ENCODE data around the gene OPCML.

OPCML gene

DNA sequence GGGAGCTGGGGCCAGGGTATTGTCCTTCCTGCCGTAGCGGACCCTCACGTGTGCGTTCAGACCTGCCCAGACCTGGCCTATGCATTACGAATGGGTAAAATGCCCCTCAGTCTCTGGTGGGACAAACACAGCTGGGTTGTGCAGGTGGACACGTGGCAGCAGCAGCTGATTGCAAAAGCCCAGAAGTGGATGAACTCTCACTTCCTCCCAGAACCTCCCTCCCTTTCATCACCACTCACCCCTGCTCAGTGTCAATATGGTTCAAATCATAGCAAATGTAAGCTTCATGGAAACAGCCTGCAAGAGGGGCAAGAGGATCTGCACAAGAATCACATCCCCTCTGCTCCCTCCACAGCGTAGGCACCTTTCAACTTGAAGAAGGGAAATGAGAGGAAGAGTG lies 352.1 kb downstream of the OPCML start:
- no peak for DNase-seq (ENCODE audit: low read depth in 2 of 2)

DNA sequence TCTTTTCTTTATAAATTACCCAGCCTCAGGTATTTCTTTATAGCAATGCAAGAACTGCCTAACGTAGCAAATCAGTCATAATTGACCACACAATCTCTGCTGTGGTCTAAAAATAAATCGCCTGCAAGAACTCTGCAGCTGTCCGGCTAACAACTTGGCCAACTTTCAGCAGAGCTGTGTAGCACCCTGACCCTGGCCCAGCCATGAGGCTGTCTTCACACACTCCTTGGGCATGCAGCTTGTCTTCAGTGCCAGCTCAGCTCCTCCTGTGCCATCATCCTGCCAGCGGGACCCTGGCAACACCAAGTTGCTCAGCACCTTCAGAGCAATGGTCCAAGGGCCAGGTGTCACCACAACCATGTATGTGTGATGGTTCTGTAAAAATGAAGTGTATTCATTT lies 355.6 kb downstream of the OPCML start:
- DNase-seq (ENCODE audit: low read depth in 2 of 2) = no peak

DNA sequence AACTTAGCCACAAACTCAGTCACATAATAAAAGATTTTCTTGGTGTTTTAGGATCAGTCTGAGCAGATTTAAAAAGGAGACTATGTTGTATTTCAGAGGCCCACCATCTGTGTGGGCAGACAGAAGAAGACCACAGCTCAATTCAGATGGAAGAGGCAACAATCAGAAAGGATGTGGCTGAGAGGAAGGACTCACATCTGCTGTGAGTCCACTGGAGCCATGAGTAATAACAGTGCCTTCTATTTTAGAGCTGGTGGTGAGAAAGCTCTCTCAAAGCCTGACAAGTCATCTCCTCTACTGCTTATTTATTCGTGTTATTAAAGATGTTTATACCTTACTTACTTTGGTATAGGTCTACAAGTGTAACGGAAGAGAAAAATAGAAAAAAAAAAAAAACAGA lies 357.2 kb downstream of the OPCML start:
- no peak for DNase-seq (ENCODE audit: low read depth in 2 of 2)

DNA sequence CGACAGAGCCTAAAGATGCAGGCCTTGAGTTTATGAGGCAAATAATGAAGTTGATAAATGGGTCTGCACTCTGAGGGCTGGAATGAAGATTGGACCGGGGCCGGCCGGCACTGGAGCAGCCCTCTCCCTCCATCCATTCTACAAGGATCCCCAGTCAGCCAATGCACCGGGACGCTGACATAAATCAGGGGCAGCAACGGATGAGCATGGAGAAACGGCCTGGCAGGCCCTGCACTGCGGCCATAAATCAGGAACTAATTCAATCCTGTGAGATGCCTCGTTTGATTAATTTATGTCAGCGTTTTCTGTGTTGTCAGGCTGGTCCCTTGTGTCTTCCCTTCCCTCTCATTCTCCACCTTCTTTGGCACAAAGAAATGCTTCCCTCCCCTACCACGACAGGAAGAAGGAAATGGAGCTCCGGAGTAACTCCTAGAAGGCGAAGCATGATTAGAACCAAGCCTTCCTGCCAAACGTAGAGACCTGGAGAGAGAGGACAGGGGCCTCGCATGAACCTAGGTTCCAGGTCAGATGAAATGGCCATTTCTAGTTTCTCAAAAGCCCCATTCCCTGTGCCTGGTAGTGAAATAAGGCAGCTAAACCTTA lies 358.4 kb downstream of the OPCML start:
- no peak for DNase-seq (ENCODE audit: low read depth in 2 of 2)

DNA sequence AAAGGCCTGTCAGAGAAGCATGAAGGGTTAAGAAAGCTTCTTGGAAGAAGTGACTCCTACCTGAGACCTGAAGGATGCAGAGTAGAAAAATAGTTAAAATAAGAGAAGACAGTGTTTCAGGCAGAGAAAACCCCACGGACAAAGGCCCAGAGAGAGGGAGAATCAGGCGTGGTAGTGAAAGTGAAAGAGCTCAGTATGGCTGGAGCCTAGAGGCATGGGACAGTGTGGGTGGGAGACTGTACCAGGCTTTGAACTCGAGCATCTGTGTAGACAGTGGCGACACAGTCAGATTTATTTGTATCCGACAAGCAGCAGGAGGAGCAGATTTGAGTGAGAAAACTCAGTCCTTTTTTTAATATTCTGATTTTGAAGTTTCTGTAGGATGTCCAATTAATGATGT lies 360.0 kb downstream of the OPCML start:
- no peak for DNase-seq (ENCODE audit: low read depth in 2 of 2)

DNA sequence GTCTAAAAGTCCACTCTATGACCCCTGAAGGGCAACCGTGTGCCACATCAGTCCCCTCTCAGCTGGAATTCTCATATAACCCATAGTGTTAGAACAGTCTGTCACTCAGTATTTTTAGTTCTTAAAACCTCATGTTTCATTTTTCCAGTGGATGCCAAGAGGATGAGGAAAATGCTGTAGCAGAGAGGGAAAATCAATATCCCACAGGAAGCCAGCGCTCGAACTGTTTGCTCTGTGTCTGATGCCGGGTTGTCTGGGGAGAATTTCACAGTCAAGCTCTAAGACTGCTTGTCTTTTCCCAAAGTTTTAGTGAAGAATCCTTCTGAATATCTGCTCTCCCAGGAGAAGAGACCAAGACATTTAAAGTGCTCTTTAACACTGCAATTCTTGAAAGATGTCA lies 360.9 kb downstream of the OPCML start:
- DNase-seq (ENCODE audit: low read depth in 2 of 2) = no peak

DNA sequence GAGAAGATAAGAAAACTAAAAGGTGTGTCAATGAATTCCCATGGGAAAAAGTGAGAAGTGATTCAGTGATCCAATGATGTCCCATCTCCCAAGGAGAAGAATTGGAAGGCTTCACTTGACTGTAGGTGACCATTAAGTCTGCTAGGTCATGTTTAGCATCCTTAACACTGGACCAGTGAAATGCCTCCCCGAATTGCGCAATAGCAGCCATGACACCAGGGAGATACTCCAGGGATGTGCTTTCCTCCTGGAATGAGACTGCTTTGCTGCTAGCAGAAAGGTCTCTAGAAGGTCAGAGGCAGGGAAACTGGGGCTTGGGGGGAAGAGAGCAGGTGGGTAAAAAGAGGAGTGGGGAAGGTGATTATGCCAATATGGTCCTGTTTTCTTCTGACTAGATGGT lies 364.3 kb downstream of the OPCML start:
- DNase-seq (ENCODE audit: low read depth in 2 of 2) = no peak

DNA sequence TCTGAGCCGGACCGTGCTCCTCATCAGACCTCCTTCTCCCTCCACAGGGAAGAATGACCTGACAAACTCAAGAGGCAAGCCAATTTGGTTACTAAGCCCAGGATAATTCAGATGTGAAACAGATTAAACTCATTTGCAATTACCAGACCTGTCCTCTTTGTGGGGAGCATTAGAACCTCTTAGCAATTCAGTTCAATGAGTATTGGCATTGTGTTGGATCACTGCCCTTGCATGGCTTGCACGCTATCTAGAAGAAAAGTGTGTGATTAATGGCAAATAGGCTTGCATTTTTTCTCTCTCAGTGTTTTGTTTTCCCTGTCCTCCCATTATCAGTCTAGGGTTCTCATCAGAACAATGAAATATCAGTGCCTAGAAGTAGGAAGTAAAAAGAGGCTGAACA lies 365.6 kb downstream of the OPCML start:
- DNase-seq (ENCODE audit: low read depth in 2 of 2) = no peak

DNA sequence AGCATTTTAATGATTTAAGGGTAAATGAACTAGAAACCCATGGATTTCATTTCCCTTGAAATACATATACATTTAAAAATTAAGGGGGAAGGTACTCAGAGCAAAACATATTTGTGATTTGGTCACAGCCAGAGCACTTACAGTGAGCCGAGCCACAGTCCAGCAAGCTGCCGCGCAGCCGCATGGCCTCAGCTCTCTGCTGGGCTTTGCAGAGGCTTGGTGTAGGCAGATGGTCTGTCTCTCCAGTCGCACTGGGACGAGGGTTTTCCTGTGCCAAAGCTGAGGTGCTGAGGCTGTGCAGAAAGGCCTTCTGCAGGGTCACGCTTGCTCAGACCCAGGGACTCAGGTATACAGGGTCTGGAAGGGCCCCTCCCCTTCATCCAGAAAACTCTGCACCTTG lies 367.3 kb downstream of the OPCML start:
- no peak for DNase-seq (ENCODE audit: low read depth in 2 of 2)

DNA sequence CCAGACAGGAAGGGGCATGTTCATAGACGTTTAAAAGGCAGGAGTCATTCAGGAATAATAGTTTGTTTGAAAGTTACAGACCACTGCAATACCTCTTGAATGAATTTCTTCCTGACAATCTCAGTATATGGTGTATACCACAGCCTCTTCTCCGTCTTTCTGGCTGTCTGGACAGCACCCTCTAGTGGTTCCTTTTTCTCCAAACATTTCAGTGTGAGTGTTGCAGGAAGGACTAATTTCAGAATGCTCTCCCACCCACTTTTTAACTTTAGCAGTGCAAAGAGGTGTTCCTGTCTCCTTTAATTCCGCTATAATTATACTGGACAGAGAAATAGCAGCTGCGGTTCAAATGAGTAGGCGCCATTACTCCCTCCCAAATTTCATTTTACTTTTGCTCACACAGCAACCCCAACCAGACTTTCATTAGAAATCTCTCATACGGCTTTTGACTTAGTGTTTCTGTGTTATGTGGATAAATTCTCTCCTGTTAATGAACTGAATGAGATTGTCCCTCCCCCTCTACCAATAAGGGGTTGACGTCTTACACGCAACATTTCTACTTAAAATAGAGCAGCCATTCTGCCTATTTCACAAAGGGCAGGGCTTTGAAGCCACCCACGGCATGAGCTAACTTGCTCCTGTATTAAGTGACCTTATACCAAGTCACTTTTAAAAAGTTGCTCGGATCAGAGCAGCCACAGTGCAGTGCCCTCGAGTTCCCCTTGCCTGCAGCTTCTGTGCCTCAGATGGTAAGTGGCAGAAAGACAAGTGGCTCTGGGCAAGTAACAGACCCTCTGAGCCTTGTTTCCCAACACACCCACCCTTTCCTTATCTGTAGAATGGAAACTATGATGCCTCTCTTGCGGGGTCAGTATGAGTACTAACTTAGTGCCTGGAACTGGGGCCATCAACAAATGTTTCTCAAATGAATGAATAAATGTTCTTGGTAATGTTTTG lies 368.6 kb downstream of the OPCML start:
- no peak for DNase-seq (ENCODE audit: low read depth in 2 of 2)

DNA sequence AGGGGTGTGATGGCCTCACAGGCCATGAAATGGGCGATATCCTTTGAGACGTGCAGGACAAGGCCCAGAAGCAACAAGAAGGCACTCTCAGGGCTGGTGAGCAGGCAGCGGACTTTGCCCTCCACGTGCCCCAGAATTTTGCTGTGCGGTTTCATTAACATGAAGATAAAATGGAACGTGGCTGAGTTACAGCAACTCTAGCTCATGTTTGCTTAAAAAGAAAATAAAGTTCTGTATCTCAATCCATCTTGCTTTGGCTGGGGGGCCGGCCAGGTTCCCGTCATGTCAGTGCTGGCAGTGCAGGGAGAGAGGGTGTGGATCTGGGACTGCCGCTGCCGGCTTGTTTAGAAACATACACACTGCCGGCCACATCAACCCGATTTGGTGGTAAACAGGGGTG lies 370.1 kb downstream of the OPCML start:
- no peak for DNase-seq (ENCODE audit: low read depth in 2 of 2)

DNA sequence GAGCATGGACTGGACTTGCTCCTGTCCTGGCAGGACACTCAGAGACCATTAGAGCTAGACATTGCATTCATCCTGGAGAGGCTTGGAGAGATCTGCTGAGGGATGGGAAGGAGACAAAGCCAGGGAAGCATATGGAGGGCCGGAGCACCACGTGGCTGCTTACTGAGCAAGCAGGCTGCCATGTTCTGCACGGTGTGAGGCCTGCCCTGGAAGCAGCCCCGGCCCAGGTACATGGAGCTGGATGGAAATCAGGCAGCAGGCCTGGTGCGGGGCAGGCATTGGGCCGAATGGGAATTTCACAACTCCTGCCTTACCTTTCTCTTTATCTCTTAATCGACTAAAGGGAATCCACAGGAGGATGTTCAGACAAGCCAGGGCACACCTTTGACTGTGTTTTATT lies 371.5 kb downstream of the OPCML start:
- no peak for DNase-seq (ENCODE audit: low read depth in 2 of 2)

DNA sequence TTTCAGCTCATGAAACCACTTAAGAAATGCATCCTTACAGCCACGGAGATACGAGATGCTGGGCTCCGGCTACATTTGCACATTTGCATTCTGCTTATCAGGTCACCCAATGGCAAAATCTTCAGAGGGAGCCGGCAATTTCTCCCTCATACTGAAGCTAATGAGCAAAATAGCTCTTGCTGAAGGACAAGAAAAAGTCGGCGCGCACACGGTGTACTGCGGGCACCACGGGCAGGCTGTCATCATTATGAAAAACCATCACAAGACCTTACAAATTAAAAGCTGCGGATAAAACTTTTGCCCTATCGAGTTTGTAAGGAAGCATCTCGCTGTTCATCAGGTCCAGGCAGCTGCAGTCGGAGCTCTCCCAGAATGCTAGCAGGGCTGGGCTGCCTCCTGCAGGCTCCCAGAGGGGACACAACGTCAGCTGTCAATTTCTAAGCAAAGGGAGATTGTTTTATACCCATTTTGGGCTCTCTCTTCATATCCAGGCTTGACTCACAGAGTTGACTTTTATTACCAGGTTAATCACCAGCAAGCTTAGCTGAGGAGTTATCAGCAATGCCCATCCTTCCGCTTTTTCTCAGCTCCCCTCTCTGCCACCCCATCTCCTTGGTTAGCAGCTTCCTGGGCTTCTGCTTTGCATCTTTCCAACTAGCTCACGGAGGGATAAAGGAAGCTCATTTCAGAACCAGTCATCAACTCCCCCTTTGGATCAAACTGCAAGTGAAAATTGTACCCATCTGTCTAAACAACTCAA lies 375.1 kb downstream of the OPCML start:
- DNase-seq (ENCODE audit: low read depth in 2 of 2) = no peak

DNA sequence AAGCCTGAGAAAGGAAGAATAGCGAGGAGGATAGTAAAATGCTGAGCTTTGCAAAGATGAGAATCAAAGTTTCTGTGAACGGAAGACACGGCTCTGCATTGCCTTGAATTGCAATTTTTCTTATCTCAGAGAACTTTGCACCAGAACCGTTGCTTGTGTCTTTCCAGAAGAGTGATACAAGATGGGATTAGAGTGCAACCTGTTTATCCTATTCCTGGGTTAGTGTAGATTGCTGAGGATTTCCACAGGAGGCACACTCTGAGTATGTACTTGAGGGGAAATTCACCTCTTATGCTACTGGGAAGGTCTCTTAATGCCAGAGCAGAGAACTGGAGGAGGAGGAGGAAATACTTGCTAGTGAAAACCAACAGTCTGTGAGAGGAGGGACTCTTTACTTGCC lies 377.5 kb downstream of the OPCML start:
- DNase-seq (ENCODE audit: low read depth in 2 of 2) = no peak

DNA sequence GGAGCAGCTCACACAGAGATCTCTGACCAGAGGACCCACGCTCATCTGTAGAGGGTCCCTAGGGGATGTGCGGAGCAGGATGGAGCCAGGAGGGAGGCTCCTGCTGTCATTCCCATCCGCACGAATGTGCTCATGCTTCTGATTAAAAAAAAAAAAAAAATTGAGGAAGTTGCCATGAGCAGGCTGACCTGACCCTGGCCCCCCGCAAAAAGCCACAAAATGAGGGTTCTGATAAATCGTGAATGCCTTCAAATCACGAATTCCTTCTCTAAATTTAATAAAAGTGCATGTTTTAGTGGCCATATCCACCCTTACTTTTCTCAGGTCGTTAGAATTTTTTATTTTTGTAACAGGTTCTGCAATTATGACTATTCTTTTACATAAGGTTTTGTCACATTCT lies 378.2 kb downstream of the OPCML start:
- no peak for DNase-seq (ENCODE audit: low read depth in 2 of 2)

DNA sequence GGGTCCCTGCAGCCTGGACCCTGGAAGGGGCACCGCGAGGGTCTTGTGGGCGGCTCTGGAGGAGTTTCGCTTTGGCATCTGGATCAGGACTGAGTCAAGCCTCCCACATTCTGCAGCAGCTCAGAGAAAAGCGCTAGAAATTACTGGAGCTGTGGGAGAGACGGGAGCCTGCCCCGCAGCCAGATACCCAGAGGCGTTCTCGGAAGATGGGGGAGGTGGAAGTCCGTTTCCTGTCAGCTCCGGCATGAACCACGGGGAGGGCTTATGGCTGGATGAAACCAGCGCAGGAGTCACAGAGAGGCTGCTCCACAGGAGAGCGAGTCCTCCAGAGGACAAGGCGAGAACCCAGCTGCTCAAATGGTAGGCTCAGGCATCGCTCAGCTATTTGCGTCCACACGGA lies 379.3 kb downstream of the OPCML start:
- DNase-seq (ENCODE audit: low read depth in 2 of 2) = no peak

DNA sequence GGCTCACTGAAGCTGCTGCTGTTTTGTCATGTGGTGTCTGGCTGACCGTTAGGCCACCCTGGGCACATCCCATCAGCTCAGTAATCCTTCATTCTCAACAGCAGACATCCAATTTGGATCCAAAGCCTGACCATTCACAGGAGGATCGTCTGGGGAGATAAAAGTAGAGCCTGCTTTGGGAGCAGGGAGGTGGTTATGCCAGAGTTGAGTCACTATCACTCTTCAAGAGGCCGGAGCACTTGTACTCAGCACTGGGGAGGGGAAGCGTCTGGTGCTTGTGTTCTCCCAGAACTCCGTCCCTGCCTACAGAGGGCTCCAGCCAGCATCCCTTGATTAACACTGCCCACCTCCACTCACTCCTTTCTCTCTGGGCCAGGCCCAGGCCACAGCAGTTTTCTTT lies 382.6 kb downstream of the OPCML start:
- no peak for DNase-seq (ENCODE audit: low read depth in 2 of 2)

DNA sequence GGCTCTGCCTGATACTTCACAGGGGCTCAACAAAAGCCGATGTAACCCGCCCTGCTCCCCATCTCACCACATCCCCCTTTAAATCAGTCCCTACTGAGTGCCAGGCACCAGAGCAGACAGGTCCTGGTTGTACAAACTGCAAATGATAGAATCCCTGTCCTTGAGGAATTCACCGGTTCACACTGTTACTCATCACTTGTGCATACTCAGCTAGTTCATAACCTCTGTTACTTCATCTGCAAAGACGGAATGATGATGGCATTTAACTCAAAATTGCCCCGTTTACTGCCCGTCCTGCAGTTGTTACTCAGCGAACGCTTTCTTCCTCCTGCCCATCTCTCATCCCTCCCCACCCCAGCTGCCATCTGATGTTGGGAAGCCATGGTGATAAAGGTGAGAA lies 384.7 kb downstream of the OPCML start:
- DNase-seq (ENCODE audit: low read depth in 2 of 2) = no peak

DNA sequence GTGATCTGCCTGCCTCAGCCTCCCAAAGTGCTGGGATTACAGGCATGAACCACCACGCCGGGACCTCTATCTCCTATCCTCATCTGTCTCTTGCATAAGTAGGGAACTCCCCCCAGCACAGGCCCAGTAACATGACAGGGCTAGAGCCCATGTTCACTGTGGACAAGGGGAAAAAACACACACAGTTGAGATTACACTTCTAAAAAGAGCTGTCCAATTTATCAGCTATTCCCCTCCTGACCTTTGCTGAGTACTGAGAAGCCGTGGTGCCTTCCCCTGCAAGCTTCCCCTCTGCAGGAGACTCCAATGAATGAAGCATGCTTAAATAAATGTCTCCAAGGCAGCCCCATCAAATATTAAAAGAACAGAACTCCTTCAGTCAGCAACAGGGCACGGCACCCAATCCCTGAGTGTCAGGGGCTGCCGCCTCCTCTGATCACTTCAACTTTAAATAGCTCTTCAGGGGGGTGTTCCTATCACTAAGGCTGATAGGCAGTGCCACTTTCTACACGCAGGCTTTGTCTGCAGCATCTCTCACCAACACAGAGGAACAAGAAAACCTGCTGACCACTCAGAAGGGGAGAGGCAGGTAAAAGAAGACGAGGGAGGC lies 385.5 kb downstream of the OPCML start:
- DNase-seq (ENCODE audit: low read depth in 2 of 2) = no peak

DNA sequence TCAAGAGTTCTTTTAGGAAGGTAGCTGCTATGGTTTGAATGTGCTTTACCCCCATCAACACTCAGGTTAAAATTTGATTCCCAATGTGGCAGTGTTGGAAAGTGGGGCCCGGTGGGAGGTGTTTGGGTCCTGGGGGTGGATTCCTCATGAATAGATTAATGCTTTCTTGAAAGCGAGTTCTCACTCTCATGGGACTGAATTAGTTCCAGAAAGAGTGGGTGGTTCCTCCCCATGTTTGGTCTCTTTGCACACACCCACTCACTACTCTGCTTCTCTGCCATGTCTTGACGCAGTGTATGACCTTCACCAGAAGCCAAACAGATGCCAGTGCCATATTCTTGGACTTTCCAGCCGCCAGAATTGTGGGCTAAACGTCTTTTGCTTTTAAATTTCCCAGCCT lies 394.4 kb downstream of the OPCML start:
- no peak for DNase-seq (ENCODE audit: low read depth in 2 of 2)

DNA sequence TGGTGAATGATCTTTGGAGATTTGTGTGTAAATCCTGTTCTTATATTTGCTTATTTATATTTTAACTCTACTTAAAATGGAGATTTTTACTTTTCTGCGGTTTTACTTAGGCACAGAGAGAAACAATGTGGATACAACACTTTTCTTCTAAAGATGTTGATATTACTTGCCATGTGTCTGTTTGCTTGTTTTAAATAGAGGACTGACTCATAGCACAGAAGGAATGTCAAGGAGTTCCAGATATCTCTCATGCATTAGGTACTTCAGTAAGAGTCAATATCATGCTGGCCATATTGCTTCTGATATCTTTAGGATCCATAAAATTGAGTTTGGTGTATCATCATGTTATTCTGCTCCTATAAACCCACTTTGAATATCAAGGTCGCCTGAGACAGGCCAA lies 395.0 kb downstream of the OPCML start:
- no peak for DNase-seq (ENCODE audit: low read depth in 2 of 2)

DNA sequence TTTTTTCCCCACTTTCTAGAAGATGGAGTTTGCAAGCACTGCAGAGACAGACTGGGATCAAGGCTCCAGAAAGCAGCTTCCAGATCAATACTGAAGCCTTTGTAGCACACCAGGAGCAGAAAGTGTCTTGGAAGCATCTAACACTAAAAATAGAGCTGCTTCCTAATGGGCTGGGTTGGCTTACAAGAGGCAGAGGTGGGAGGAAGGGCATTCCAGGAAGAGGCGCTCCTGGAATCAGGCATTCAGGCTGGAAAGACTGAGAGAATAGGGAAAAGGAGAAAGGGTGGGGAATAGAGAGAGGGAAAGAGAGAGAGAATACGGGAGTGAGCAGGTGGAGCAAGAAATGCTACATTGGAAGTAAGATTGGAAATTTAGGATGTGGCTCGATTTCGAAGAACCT lies 395.9 kb downstream of the OPCML start:
- no peak for DNase-seq (ENCODE audit: low read depth in 2 of 2)

Measured in stimulated activated CD4-positive, alpha-beta T cell treated with anti-CD3 and anti-CD28 coated beads, Interleukin-4, amount 100 ng/mL, for 48 hours (primary cell).